Activated CD4-positive, alpha-beta T cell treated with anti-CD3 and anti-CD28 coated beads, Interleukin-2, amount 10 ng/mL, durations not matched to agents 24 days and 14 days (primary cell): ENCODE results near the gene AKAP5. TPM values are rescaled to one million over a fixed set of nuclear protein-coding genes. Genes with fewer than 3 reads are reported as not detected.

Experiments
- DNase-seq: peaks from one replicate; pipeline ENCODE4 v3.0.0; 2022
- H3K27ac Mint-ChIP-seq: one replicate; pipeline ENCODE4 v1.8.0; 2022; ENCODE audit warnings: mild to moderate bottlenecking, mixed read lengths
- H3K27me3 Mint-ChIP-seq: one replicate; pipeline ENCODE4 v1.8.0; 2022; ENCODE audit warnings: mixed read lengths
- H3K36me3 Mint-ChIP-seq: one replicate; pipeline ENCODE4 v1.8.0; 2022; ENCODE audit warnings: low read depth, mild to moderate bottlenecking, mixed read lengths
- H3K4me1 Mint-ChIP-seq: one replicate; pipeline ENCODE4 v1.8.0; 2021; ENCODE audit warnings: mixed read lengths
- H3K4me3 Mint-ChIP-seq: one replicate; pipeline ENCODE4 v1.8.0; 2022; ENCODE audit warnings: mild to moderate bottlenecking, moderate library complexity, mixed read lengths
- H3K9me3 Mint-ChIP-seq: one replicate; pipeline ENCODE4 v1.8.0; 2021; ENCODE audit warnings: mixed read lengths
- intact Hi-C: fragments of 100-400 bp; cut with micrococcal nuclease; formaldehyde crosslinking; loops from one replicate; pipeline ENCODE4 v1.15.1; 2023
- total RNA-seq: library from RNA; stranded (reverse); gene quantifications from 2 replicates; pipeline ENCODE4 v1.2.3, GENCODE V29; 2022

Gene AKAP5
- total RNA-seq, 1 donor from 2014 or later: 0.98 TPM

- Mint-ChIP-seq H3K9me3 (no peaks in the 10 kb centered on the region), H3K4me3 (no peak overlapping the region), H3K36me3 (peaks cover 18% of the 10 kb centered on the region), H3K27me3 (peaks cover 5% of the 10 kb centered on the region), H3K27ac (no peak overlapping the region), H3K4me1 (peaks cover 31% of the 10 kb centered on the region)
- intact Hi-C loops: loop anchor here (5.0 kb wide), 1 partner anchor 35 kb away; the partner anchor contains the start of genes ZBTB1 and ZBTB25
- DNase-seq: peak; percentile 35
Measured at GRCh38 chr14:64467101-64467500, 1.8 kb downstream of the AKAP5 start.

- H3K4me3 Mint-ChIP-seq: no peak overlapping the region
- H3K36me3 Mint-ChIP-seq: peaks cover 14% of the 10 kb centered on the region
- no peak overlapping the region for H3K27ac Mint-ChIP-seq
- peak; percentile 29 for DNase-seq
- H3K4me1 Mint-ChIP-seq: peaks cover 31% of the 10 kb centered on the region
- intact Hi-C loops: loop anchor here (5.0 kb wide), 1 partner anchor 35 kb away; the partner anchor contains the start of genes ZBTB1 and ZBTB25
- H3K27me3 Mint-ChIP-seq: peaks cover 5% of the 10 kb centered on the region
- H3K9me3 Mint-ChIP-seq: no peaks in the 10 kb centered on the region
Measured at GRCh38 chr14:64467566-64467965, 2.3 kb downstream of the AKAP5 start.

- peaks cover 13% of the 10 kb centered on the region for H3K36me3 Mint-ChIP-seq
- H3K27me3 Mint-ChIP-seq: peaks cover 5% of the 10 kb centered on the region
- H3K27ac Mint-ChIP-seq: no peak overlapping the region
- H3K4me3 Mint-ChIP-seq: no peak overlapping the region
- intact Hi-C loops: loop anchor here (5.0 kb wide), 1 partner anchor 34 kb away; the partner anchor contains the start of genes ZBTB1 and ZBTB25
- H3K4me1 Mint-ChIP-seq: peaks cover 31% of the 10 kb centered on the region
- H3K9me3 Mint-ChIP-seq: no peaks in the 10 kb centered on the region
- peak; percentile 53 for DNase-seq
Measured at GRCh38 chr14:64468451-64468850, 3.2 kb downstream of the AKAP5 start.

- Mint-ChIP-seq H3K4me1 (peaks cover 5% of the 10 kb centered on the region), H3K36me3 (peaks cover 13% of the 10 kb centered on the region), H3K4me3 (no peak overlapping the region), H3K27ac (no peak overlapping the region), H3K27me3 (no peaks in the 10 kb centered on the region), H3K9me3 (no peaks in the 10 kb centered on the region)
- peak; percentile 49 for DNase-seq
- intact Hi-C loops: no loop called here
Measured at GRCh38 chr14:64474041-64474440, 8.7 kb downstream of the AKAP5 start.

- no peaks in the 10 kb centered on the region for H3K27me3 Mint-ChIP-seq
- H3K27ac Mint-ChIP-seq: no peak overlapping the region
- intact Hi-C loops: loop anchor here (5.0 kb wide), 1 partner anchor 42 kb away; no protein-coding TSS in a partner anchor
- no peak for DNase-seq
- H3K9me3 Mint-ChIP-seq: no peaks in the 10 kb centered on the region
- peaks cover 13% of the 10 kb centered on the region for H3K36me3 Mint-ChIP-seq
- no peak overlapping the region for H3K4me3 Mint-ChIP-seq
- peaks cover 5% of the 10 kb centered on the region for H3K4me1 Mint-ChIP-seq
Measured at GRCh38 chr14:64474698-64475097, 9.4 kb downstream of the AKAP5 start.

- Mint-ChIP-seq H3K4me1 (peaks cover 7% of the 10 kb centered on the region), H3K4me3 (no peak overlapping the region), H3K27me3 (no peaks in the 10 kb centered on the region), H3K36me3 (peaks cover 13% of the 10 kb centered on the region), H3K9me3 (no peaks in the 10 kb centered on the region), H3K27ac (no peak overlapping the region)
- peak; percentile 50 for DNase-seq
- intact Hi-C loops: loop anchor here (5.0 kb wide), 1 partner anchor 43 kb away; no protein-coding TSS in a partner anchor
Measured at GRCh38 chr14:64475585-64476273, 10.4 kb downstream of the AKAP5 start.

GRCh38 chr14:64476438-64476837 lies 11.1 kb downstream of the AKAP5 start:
- Mint-ChIP-seq H3K27me3 (no peaks in the 10 kb centered on the region), H3K4me1 (peaks cover 7% of the 10 kb centered on the region), H3K9me3 (no peaks in the 10 kb centered on the region), H3K36me3 (peaks cover 14% of the 10 kb centered on the region), H3K27ac (no peak overlapping the region), H3K4me3 (no peak overlapping the region)
- peak; percentile 46 for DNase-seq
- intact Hi-C loops: loop anchor here (5.0 kb wide), 1 partner anchor 44 kb away; no protein-coding TSS in a partner anchor

- Mint-ChIP-seq H3K27me3 (no peaks in the 10 kb centered on the region), H3K4me3 (no peak overlapping the region), H3K4me1 (peaks cover 7% of the 10 kb centered on the region), H3K27ac (no peak overlapping the region), H3K9me3 (no peaks in the 10 kb centered on the region), H3K36me3 (peaks cover 17% of the 10 kb centered on the region)
- intact Hi-C loops: loop anchor here (1.0 to 5.0 kb wide), 2 partner anchors 46 to 134 kb away; no protein-coding TSS in a partner anchor
- peak; percentile 61 for DNase-seq
Measured at GRCh38 chr14:64478634-64479250, 13.4 kb downstream of the AKAP5 start.

- H3K36me3 Mint-ChIP-seq: peaks cover 48% of the 10 kb centered on the region
- H3K4me3 Mint-ChIP-seq: no peak overlapping the region
- H3K4me1 Mint-ChIP-seq: peaks cover 15% of the 10 kb centered on the region
- no peak overlapping the region for H3K27ac Mint-ChIP-seq
- H3K27me3 Mint-ChIP-seq: no peaks in the 10 kb centered on the region
- H3K9me3 Mint-ChIP-seq: no peaks in the 10 kb centered on the region
- no peak for DNase-seq
- intact Hi-C loops: no loop called here
Measured at GRCh38 chr14:64488590-64489099, 23.3 kb downstream of the AKAP5 start.

GRCh38 chr14:64491637-64492036 lies 26.3 kb downstream of the AKAP5 start:
- intact Hi-C loops: no loop called here
- Mint-ChIP-seq H3K9me3 (no peaks in the 10 kb centered on the region), H3K4me1 (peaks cover 23% of the 10 kb centered on the region), H3K27ac (no peak overlapping the region), H3K4me3 (no peak overlapping the region), H3K27me3 (no peaks in the 10 kb centered on the region), H3K36me3 (peaks cover 52% of the 10 kb centered on the region)
- no peak for DNase-seq

GRCh38 chr14:64493455-64493854 lies 28.2 kb downstream of the AKAP5 start:
- H3K9me3 Mint-ChIP-seq: no peaks in the 10 kb centered on the region
- H3K4me1 Mint-ChIP-seq: peaks cover 30% of the 10 kb centered on the region
- H3K27me3 Mint-ChIP-seq: no peaks in the 10 kb centered on the region
- H3K4me3 Mint-ChIP-seq: no peak overlapping the region
- peak overlapping the region; percentile 31 for H3K27ac Mint-ChIP-seq
- intact Hi-C loops: no loop called here
- H3K36me3 Mint-ChIP-seq: peaks cover 50% of the 10 kb centered on the region
- DNase-seq: no peak

GRCh38 chr14:64495252-64495651 lies 30.0 kb downstream of the AKAP5 start:
- no peak for DNase-seq
- intact Hi-C loops: no loop called here
- H3K4me3 Mint-ChIP-seq: no peak overlapping the region
- peaks cover 55% of the 10 kb centered on the region for H3K36me3 Mint-ChIP-seq
- H3K4me1 Mint-ChIP-seq: peaks cover 39% of the 10 kb centered on the region
- no peak overlapping the region for H3K27ac Mint-ChIP-seq
- H3K9me3 Mint-ChIP-seq: no peaks in the 10 kb centered on the region
- H3K27me3 Mint-ChIP-seq: no peaks in the 10 kb centered on the region

- Mint-ChIP-seq H3K36me3 (peaks cover 44% of the 10 kb centered on the region), H3K4me3 (no peak overlapping the region), H3K27ac (no peak overlapping the region), H3K27me3 (no peaks in the 10 kb centered on the region), H3K9me3 (no peaks in the 10 kb centered on the region), H3K4me1 (peaks cover 44% of the 10 kb centered on the region)
- intact Hi-C loops: no loop called here
- DNase-seq: no peak
Measured at GRCh38 chr14:64496764-64497163, 31.5 kb downstream of the AKAP5 start.

GRCh38 chr14:64500088-64500487 lies 34.8 kb downstream of the AKAP5 start:
- DNase-seq: no peak
- H3K27me3 Mint-ChIP-seq: peaks cover 1% of the 10 kb centered on the region
- no peaks in the 10 kb centered on the region for H3K9me3 Mint-ChIP-seq
- H3K4me3 Mint-ChIP-seq: peak overlapping the region; percentile 94
- peaks cover 38% of the 10 kb centered on the region for H3K36me3 Mint-ChIP-seq
- intact Hi-C loops: loop anchor here (5.0 kb wide), 1 partner anchor 33 kb away; the partner anchor contains the start of gene AKAP5
- peaks cover 42% of the 10 kb centered on the region for H3K4me1 Mint-ChIP-seq
- H3K27ac Mint-ChIP-seq: peak overlapping the region; percentile 49
